ENCODE results near the gene CTSV. TPM values are rescaled to one million over a fixed set of nuclear protein-coding genes. Genes with fewer than 3 reads are reported as not detected.
"Not testable (repeated sequence)": the region's sequence is repeated elsewhere in the genome, so short reads cannot be mapped to it uniquely, and the experiment has no call there.

The CTSV gene
- polyA plus RNA-seq, 3 donors from 2014 or later = 0.26 TPM; not detected in 2

GRCh38 chr9:97064176-97064575, 25.2 kb upstream of the CTSV start:
- no peak for DNase-seq
- no peak overlapping the region for H3K4me3 Mint-ChIP-seq
- H3K27me3 Mint-ChIP-seq (ENCODE audit: low read depth in 3 of 3) = peaks cover 6 to 9% (median 8%) of the 10 kb centered on the region in 3 donors
- no peak overlapping the region for H3K27ac Mint-ChIP-seq
- peaks cover 0 to 2% (median 0%) of the 10 kb centered on the region in 6 donors for H3K9me3 Mint-ChIP-seq
- peaks cover 0 to 4% (median 3%) of the 10 kb centered on the region in 3 donors for H3K36me3 Mint-ChIP-seq
- no peaks in the 10 kb centered on the region for H3K4me1 Mint-ChIP-seq

GRCh38 chr9:97060796-97061195, 21.9 kb upstream of the CTSV start:
- peaks cover 4 to 12% (median 12%) of the 10 kb centered on the region in 3 donors for H3K27me3 Mint-ChIP-seq (ENCODE audit: low read depth in 3 of 3)
- no peak for DNase-seq
- no peak overlapping the region for H3K4me3 Mint-ChIP-seq
- H3K27ac Mint-ChIP-seq = no peak overlapping the region
- peaks cover 0 to 4% (median 3%) of the 10 kb centered on the region in 3 donors for H3K36me3 Mint-ChIP-seq
- H3K9me3 Mint-ChIP-seq = peaks cover 0 to 2% (median 0%) of the 10 kb centered on the region in 6 donors
- no peaks in the 10 kb centered on the region for H3K4me1 Mint-ChIP-seq

- H3K9me3 Mint-ChIP-seq = no peaks in the 10 kb centered on the region
- H3K4me1 Mint-ChIP-seq = no peaks in the 10 kb centered on the region
- no peaks in the 10 kb centered on the region for H3K36me3 Mint-ChIP-seq
- no peak for DNase-seq
- H3K27me3 Mint-ChIP-seq (ENCODE audit: low read depth in 3 of 3) = peaks cover 4 to 11% (median 8%) of the 10 kb centered on the region in 3 donors
- no peak overlapping the region for H3K4me3 Mint-ChIP-seq
- H3K27ac Mint-ChIP-seq = no peak overlapping the region
Observed at GRCh38 chr9:97059626-97060025, 20.7 kb upstream of the CTSV start.

- no peak for DNase-seq
- no peaks in the 10 kb centered on the region for H3K9me3 Mint-ChIP-seq
- no peaks in the 10 kb centered on the region for H3K4me1 Mint-ChIP-seq
- peaks cover 2 to 16% (median 16%) of the 10 kb centered on the region in 3 donors for H3K27me3 Mint-ChIP-seq (ENCODE audit: low read depth in 3 of 3)
- no peak overlapping the region for H3K27ac Mint-ChIP-seq
- H3K36me3 Mint-ChIP-seq = no peaks in the 10 kb centered on the region
- H3K4me3 Mint-ChIP-seq = no peak overlapping the region
Observed at GRCh38 chr9:97057651-97058050, 18.7 kb upstream of the CTSV start.

- H3K4me1 Mint-ChIP-seq, DNase-seq, H3K9me3 Mint-ChIP-seq, H3K4me3 Mint-ChIP-seq, H3K27ac Mint-ChIP-seq, H3K36me3 Mint-ChIP-seq: not testable (repeated sequence)
- peaks cover 2 to 20% (median 16%) of the 10 kb centered on the region in 3 donors for H3K27me3 Mint-ChIP-seq (ENCODE audit: low read depth in 3 of 3)
Observed at GRCh38 chr9:97055891-97056290, 16.9 kb upstream of the CTSV start.

- DNase-seq = no peak
- Mint-ChIP-seq H3K4me1 (no peaks in the 10 kb centered on the region), H3K9me3 (no peaks in the 10 kb centered on the region), H3K27ac (no peak overlapping the region), H3K4me3 (no peak overlapping the region), H3K27me3 (ENCODE audit: low read depth in 3 of 3) (peaks cover 0 to 19% (median 18%) of the 10 kb centered on the region in 3 donors), H3K36me3 (no peaks in the 10 kb centered on the region)
Observed at GRCh38 chr9:97053717-97054116, 14.8 kb upstream of the CTSV start.

GRCh38 chr9:97052735-97053134, 13.8 kb upstream of the CTSV start:
- DNase-seq = no peak
- H3K27ac Mint-ChIP-seq = no peak overlapping the region
- H3K9me3 Mint-ChIP-seq = no peaks in the 10 kb centered on the region
- H3K36me3 Mint-ChIP-seq = no peaks in the 10 kb centered on the region
- H3K4me3 Mint-ChIP-seq = no peak overlapping the region
- H3K27me3 Mint-ChIP-seq (ENCODE audit: low read depth in 3 of 3) = peaks cover 6 to 19% (median 18%) of the 10 kb centered on the region in 3 donors
- H3K4me1 Mint-ChIP-seq = no peaks in the 10 kb centered on the region

- peaks cover 0 to 2% (median 0%) of the 10 kb centered on the region in 6 donors for H3K9me3 Mint-ChIP-seq
- H3K27me3 Mint-ChIP-seq (ENCODE audit: low read depth in 3 of 3) = peaks cover 6 to 13% (median 8%) of the 10 kb centered on the region in 3 donors
- no peak overlapping the region for H3K27ac Mint-ChIP-seq
Observed at GRCh38 chr9:97046228-97046627, 7.3 kb upstream of the CTSV start.

GRCh38 chr9:97045300-97045699, 6.4 kb upstream of the CTSV start:
- Mint-ChIP-seq H3K4me1 (no peaks in the 10 kb centered on the region), H3K27ac (no peak overlapping the region), H3K36me3 (no peaks in the 10 kb centered on the region), H3K9me3 (peaks cover 0 to 2% (median 0%) of the 10 kb centered on the region in 6 donors), H3K4me3 (peak overlapping the region in 1 of 5 donors; percentile 10), H3K27me3 (ENCODE audit: low read depth in 3 of 3) (peaks cover 2 to 15% (median 8%) of the 10 kb centered on the region in 3 donors)
- no peak for DNase-seq

More at GRCh38 chr9:97046228-97046627, 7.3 kb upstream of the CTSV start:
- Mint-ChIP-seq H3K4me3 (no peak overlapping the region), H3K36me3 (no peaks in the 10 kb centered on the region), H3K4me1 (no peaks in the 10 kb centered on the region)
- no peak for DNase-seq

- Mint-ChIP-seq H3K4me1 (peaks cover 8% of the 10 kb centered on the region in 2 donors), H3K27me3 (ENCODE audit: low read depth in 3 of 3) (peaks cover 14 to 24% (median 16%) of the 10 kb centered on the region in 3 donors), H3K4me3 (no peak overlapping the region), H3K36me3 (peaks cover 0 to 3% (median 0%) of the 10 kb centered on the region in 3 donors), H3K27ac (no peak overlapping the region), H3K9me3 (peaks cover 0 to 5% (median 0%) of the 10 kb centered on the region in 6 donors)
- DNase-seq = no peak
Observed at GRCh38 chr9:97041898-97042297, 3.0 kb upstream of the CTSV start.

- Mint-ChIP-seq H3K9me3 (peaks cover 0 to 5% (median 0%) of the 10 kb centered on the region in 6 donors), H3K4me3 (peak overlapping the region in 4 of 5 donors; percentile 36 to 68 (median 66)), H3K27me3 (ENCODE audit: low read depth in 3 of 3) (peaks cover 15 to 21% (median 19%) of the 10 kb centered on the region in 3 donors), H3K27ac (no peak overlapping the region), H3K4me1 (peaks cover 8% of the 10 kb centered on the region in 2 donors), H3K36me3 (peaks cover 0 to 3% (median 0%) of the 10 kb centered on the region in 3 donors)
- DNase-seq = no peak
Observed at GRCh38 chr9:97039514-97039860, 545 bp upstream of the CTSV start.

- DNase-seq, H3K4me1 Mint-ChIP-seq, H3K9me3 Mint-ChIP-seq, H3K27ac Mint-ChIP-seq, H3K36me3 Mint-ChIP-seq, H3K4me3 Mint-ChIP-seq: not testable (repeated sequence)
- peaks cover 4 to 10% (median 6%) of the 10 kb centered on the region in 3 donors for H3K27me3 Mint-ChIP-seq (ENCODE audit: low read depth in 3 of 3)
Observed at GRCh38 chr9:97023505-97023904, 15.4 kb downstream of the CTSV start.

GRCh38 chr9:97013151-97014132, 25.5 kb downstream of the CTSV start:
- H3K36me3 Mint-ChIP-seq, H3K9me3 Mint-ChIP-seq: not testable (repeated sequence)
- peak; percentile 77 to 80 (median 77) for DNase-seq
- Mint-ChIP-seq H3K27ac (peak overlapping the region; percentile 88 to 95 (median 92)), H3K4me3 (peak overlapping the region; percentile 91 to 95 (median 92)), H3K27me3 (ENCODE audit: low read depth in 3 of 3) (peaks cover 4 to 12% (median 5%) of the 10 kb centered on the region in 3 donors), H3K4me1 (peaks cover 13 to 17% of the 10 kb centered on the region in 2 donors)

- peaks cover 4 to 12% (median 5%) of the 10 kb centered on the region in 3 donors for H3K27me3 Mint-ChIP-seq (ENCODE audit: low read depth in 3 of 3)
- not testable (repeated sequence) for H3K9me3 Mint-ChIP-seq, H3K36me3 Mint-ChIP-seq
- peak overlapping the region; percentile 87 to 93 (median 90) for H3K27ac Mint-ChIP-seq
- DNase-seq = peak; percentile 4 to 26 (median 22)
- H3K4me3 Mint-ChIP-seq = peak overlapping the region; percentile 88 to 90 (median 90)
- H3K4me1 Mint-ChIP-seq = peaks cover 13 to 17% of the 10 kb centered on the region in 2 donors
Observed at GRCh38 chr9:97012617-97013016, 26.3 kb downstream of the CTSV start.

Data from immature natural killer cell (primary cell).